Medulla oblongata (tissue), 1 donor: ENCODE measurements around the gene WDR72.
"Not testable (repeated sequence)": the region's sequence is repeated elsewhere in the genome, so short reads cannot be mapped to it uniquely, and the experiment has no call there.

Experiments used
- DNase-seq: peaks from one replicate; pipeline ENCODE4 v3.0.0-alpha.2; 2015; ENCODE audit errors: extremely low spot score

The WDR72 gene

DNA sequence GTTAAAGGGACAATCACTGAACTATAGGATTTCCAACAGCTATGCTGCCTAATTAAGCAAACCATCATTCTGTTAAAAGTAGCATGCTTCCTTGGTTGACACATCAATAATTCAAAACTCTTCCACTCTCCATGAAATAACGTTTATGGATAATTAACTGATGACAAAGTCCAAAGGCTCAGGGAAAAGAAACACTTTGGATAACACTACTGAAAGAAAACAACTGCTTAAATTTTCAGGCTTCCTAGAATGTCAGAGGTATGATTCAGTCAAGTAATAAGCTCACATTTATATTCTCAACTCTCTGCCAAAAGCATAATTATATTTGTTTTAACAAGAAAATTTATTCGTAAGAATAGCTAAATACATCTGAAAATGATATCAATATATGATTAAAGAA is 49.6 kb downstream of the WDR72 start:
- DNase-seq: no peak

DNA sequence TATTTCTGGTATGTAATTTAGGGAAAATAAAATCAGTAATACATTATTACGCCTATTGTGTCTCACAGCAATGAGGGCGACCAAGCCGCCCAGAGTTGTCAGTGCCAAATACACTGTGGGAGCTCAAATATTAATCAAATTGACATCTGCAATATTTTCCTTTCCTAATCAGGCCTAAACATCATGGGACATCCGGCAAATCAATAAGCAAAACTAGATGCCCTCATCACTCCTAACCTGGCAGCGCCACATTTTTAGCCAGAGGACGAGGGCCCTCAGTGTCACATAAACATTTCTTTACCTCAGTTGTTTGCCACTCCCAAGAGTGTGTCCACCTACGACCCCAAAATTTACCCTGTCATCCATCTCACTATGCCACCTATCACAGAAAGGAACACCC is 64.1 kb downstream of the WDR72 start:
- DNase-seq: no peak

DNA sequence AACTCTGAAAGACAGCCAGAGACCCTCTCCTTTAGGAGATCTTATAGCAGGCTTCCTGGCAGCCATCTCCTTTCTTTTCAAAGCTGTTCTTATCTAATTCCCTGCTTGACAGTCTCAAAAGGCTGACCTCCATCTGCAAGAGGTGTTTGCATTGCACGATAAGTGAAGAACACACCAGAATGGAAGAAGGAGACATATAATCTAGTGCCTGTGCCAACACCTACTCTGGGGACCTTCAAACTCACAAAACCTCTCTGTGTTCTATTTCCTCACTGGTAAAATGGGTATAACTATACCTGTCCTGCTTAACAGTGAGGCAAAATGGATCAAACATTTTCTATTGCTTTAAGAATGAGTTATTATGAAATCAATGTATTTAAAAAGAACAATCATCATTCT is 65.0 kb downstream of the WDR72 start:
- no peak for DNase-seq

DNA sequence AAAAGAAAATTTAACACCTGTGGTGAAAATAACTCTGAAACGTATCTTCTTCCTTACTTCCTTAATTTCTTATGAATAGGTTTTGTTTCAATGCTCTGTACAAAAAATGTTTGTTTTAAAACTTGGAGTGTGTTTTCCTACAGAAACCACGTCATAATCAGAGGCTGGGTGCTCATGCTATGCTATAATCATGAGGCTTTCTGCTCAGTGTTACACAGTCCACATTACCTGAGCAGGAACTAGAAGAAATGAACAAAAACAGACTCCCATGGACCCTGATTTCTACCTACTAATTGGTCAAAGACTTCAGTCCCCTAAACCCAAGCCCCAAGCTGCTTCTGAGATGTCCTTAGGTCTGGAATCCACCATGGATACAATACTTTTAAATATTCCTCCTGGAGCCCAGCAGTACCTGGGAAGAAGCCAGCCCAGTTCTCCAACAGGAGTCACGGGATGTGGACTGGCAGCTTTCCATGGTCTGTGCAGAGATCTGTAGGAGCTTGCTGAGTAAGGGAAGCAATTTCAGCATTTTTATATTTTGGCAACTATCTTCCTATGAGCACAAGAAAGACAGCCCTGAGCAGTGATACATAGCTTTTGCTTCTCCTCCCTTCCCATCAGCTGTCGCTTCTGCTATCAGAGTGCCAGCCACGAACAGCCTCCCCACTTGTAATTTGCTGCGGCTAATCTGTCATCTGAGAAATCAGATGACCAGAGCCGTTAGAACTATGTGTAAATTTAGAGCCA is 65.6 kb downstream of the WDR72 start:
- DNase-seq: peak; percentile 28

DNA sequence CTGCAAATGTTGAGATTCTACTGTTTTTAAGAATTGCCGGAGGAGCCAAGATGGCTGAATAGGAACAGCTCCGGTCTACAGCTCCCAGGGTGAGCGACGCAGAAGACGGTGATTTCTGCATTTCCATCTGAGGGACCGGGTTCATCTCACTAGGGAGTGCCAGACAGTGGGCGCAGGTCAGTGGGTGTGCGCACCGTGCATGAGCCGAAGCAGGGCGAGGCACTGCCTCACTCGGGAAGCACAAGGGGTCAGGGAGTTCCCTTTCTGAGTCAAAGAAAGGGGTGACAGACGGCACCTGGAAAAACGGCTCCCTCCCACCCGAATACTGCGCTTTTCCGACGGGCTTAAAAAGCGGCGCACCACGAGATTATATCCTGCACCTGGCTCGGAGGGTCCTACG is 75.3 kb downstream of the WDR72 start:
- DNase-seq: not testable (repeated sequence)

DNA sequence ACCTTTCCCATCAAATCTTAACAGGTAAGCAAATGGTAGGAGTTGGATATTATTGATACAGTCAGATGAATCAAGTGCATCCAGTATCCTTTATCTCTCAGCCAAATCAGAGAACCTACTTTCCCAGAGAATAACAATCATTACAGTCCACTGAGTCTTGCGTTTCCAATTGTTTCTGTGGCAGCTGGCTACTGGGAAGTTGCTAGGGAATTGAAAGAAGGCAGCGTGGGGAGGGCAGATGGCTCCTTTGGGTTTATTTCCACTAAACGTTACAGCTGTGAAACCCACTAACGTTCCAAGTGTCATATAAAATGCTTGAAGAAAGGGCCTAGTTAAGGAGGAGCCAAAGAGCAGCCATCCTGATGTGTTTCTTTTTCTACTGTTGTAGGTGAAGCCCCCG is 78.4 kb downstream of the WDR72 start:
- DNase-seq: no peak

DNA sequence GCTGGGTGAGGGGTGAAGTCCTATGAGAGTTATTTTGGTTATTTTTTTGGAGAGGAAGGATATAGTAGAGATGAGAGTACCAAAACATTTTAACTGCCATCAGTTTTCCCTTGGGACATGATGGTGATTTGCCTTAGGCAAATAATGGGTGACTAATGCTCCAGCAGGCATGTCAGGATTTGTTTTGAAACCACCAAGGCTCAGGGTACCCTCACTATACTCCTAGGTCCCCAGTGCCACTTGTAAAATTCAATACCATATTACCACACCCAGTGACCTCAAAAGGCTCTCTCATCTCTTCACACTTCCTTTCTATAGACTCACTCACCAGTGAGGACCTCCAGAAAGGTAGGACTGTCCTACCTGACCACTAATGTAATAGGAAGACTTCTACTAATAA is 83.6 kb downstream of the WDR72 start:
- no peak for DNase-seq

DNA sequence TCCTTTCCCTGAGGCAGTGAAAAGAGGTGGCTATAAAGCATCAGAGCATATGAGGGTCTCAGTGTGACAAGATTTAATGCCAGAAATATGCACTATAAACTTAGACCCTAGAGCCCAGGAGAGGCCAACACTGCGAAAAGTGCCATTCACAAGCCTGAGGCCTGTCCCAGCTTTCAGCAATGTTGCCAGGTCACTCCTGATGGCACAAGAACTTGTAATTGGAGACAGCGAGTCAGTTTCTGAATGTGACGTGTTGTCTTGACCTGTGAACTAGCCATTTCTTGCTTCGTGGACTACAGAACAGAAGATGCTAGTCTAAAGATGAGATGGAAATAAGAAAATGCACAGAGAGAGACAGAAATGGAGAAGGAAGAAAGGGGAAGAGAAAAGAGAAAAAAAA is 87.9 kb downstream of the WDR72 start:
- DNase-seq: no peak

DNA sequence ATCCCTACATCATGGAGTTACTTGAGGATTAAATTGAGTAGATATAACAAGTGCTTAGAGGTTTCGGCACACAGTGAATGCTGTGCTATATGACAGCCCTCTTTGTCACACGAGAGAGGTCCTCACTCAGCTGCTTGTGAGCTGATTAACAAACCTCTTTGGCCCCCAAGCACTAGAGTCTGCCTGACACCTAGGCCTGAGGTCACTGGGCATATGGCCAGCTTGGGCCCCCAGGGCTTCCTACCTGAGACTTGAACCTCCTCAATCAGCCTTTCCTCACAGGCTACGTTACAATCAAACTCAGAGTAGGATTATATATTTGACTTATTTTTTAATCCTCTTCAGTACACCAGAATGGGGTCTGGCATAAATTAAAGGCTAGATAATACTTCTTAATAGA is 88.8 kb downstream of the WDR72 start:
- DNase-seq: no peak

DNA sequence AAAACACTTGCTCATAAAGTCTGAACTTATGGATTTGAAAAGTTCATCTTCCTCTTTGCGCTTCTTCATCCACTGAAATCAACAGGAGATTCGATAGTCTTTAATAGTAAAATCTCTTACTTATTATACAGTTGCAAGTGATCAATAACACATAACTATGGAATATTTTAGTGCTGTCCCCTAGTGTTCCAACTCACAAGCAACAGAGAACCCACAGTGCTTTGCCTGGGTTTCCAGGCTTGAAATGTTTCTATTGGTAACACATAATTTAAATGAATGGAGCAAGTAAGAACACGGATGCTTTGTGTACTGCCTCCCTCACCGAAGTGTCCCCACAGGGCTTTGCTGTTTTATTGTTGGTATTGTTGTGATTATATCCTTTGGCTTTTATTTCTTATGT is 93.5 kb downstream of the WDR72 start:
- DNase-seq: peak; percentile 16

DNA sequence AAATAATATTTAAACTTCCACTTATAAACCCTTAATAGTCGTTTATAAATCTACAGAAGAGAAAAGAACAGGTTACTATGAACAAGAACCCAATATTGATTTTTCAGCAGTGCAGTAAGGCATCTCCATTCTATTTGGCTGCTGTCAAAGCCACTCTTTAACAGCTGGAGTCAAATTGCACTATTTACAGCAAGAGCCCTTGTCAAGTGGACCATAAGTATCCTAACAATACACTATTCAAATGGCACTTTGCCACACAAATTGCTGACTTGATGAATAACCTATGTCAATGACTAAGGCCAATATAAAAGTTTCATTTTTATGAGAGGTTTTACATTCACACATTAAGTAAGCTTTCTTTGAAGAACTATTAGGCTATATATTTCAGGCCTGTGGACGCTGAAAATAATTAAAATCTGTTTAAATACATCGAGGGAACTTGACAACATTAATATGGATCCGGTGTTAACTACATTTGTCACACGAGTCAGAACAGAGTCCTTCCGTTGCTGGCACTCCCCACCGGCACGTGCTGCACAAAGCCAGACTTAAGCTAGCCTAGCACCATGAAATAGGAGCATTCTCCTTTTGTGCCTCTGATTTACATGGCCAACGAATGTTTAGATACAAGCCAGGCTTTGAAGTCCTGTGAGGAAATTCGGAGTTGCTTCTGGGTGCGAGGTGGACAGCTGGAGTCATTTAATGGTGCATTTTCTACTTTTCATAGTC is 100.5 kb downstream of the WDR72 start:
- DNase-seq: no peak

DNA sequence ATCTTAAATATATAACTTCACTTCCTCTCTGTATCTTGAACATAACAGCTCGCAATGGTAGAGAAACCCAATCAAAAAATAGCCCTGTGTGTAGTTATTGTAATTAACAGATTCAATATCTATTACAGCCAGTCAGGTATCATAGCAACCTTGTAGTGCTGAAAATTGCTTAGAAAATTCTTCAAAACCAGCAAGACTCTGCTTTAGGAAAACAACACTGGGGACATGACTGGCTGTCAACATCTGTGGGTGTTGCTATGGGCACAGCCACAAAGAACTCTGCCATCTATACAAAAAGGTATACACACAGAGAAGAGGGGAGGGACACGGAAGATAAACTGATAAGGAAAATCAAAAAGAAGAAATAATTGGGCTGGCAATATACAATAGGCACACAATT is 101.2 kb downstream of the WDR72 start:
- DNase-seq: no peak

DNA sequence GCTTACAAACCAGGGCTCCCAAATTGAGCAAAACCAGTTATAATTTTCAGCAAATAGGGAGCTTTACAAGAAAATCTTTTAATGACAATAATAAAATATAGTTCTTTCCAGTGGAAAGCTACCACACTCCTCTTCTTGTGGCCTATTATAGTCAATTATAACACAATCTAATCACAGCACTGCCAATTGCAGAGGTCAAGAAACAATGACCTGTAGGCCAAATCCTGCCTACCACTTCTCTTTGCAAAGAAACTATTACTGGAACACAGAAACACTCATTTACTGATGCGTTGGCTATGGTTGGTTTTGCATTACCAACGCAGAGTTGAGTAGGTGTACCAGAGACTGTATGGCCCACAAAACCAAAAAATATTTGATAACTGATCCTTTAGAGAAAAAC is 110.5 kb downstream of the WDR72 start:
- DNase-seq: no peak

DNA sequence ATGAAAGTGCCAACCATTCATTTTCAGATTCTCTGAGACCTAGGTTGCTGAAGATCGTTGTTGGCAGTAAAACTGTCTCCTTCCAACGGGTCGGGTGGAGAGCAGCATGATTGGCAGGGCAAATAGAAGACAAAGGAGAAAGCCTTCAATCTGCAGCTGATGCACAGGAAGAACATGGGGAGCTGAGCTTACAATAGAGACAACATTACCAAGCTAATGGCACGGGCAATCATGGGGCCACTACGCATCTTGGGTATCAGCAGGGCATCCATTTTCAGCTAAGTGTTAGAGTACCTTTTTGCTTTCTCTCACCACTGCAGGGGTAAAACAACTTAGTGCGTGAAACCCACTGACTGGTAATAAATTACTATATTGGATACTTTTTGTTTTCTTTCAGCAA is 114.8 kb downstream of the WDR72 start:
- DNase-seq: no peak

DNA sequence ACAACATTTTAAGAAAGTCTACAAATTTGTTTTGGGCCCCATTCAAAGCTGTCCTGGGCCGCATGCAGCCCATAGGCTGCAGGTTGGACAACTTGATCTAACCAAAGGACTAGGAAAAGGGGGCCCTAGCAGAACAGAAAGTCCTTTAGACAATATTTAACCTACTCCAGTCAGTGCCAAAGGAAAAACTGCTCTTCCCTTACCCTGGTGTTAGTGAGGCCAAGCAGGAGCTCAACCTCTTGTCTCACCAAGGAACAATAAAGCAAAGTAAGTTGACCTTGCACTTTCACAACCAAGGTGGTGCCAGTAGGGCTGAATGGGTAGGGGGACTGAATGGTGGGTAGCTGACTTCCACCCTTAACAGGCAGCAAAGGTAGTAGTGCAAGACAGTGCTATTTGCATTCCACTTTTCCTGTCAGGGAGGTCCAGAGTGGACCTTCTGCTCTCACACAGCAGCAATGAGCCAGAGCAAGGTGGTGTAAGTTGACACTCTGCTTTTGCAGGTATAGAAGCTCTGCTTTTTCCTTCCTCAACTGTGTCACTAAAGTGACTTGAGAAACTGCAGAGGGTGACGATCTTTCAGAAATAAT is 124.9 kb downstream of the WDR72 start:
- DNase-seq: no peak

DNA sequence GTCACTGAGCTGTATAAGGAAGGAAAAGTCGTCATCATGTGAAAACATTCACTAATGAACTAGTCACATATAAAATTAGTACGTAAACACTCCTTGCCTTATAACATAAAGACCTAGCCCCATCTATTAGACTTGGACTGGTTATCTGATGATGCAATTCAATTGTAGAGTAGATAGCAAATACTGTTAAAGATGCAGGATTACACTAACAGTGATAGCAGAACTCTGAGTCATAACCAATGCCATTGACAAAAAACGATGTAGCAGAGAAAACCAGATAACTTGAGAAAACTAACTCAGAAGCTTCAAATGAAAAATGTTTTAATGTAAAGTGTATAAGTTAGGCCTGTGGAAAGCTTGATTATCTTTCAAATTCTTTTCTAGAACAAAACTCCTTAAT is 132.2 kb downstream of the WDR72 start:
- no peak for DNase-seq

DNA sequence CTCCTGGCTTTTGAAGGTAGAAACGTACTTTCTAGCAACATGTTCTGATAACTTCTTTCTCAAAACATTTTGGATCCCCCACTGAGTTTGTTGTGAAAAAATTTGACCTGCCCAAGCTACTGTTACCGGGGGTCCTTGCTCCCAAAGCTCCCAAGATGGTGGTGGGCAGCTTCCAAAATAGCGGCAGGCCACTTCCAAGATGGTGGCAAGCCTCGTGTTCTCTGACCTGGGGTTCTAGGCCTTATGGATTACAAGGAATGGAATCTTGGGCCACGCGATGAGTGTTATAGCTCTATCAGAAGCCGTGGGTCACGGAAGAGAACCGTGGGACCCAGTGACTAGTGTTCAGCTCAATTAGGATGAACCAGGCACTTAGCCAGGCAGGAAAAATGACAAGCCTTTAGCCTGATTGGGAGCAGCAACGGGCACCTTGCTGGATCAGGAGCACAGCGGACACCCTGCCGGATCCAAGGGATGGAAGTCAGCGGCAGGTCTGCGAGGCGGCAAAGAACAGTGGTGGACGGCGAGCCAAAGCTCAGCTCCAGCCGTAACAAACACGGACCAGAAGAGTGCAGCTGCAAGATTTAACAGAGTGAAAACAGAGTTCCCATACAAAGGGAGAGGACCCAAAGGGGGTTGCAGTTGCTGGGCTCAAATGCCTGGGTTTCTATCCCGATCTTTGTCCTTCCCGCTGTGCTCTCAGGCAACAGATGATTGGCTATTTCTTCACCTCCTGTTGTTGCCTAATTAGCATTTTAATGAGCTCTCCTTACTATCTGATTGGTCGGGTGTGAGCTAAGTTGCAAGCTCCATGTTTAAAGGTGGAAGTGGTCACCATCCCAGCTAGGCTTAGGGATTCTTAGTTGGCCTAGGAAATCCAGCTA is 133.3 kb downstream of the WDR72 start:
- no peak for DNase-seq

DNA sequence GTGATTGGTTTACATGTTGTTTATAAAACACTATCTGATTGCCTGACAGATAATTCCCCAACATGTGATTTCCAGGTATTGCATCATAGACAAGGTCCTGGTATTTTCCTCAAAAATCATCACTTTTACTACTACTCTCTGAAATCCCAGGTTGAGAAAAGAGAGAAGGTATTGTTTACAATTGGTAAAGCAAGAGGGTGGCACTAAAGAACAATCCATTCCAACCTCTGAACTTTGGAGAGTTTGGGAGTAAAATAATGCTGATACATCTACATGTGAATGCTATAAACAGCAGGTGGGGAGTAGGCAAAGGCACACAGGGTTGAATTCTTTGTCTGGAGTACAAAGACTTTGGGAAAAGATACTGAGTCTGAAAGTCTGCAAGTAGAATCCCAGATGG is 134.2 kb downstream of the WDR72 start:
- no peak for DNase-seq

DNA sequence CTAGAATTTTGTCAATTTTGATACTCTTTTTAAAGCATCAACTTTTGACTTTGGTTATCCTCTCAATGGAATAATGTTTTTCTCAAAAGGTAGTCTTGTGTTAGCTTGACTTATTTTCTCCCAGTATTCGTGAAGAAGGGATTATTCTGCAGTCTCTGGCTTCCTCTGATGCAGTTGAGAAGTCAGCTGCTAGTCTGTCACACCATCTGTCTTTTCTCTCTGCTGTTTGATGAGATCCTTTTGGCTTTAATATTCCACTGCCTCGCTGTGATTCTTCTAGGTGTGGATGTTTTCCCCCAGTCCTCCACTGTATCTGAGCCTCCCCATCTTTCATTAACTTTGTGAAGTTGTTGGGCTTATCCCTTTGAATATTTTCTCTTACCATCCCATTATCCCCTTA is 141.0 kb downstream of the WDR72 start:
- no peak for DNase-seq

DNA sequence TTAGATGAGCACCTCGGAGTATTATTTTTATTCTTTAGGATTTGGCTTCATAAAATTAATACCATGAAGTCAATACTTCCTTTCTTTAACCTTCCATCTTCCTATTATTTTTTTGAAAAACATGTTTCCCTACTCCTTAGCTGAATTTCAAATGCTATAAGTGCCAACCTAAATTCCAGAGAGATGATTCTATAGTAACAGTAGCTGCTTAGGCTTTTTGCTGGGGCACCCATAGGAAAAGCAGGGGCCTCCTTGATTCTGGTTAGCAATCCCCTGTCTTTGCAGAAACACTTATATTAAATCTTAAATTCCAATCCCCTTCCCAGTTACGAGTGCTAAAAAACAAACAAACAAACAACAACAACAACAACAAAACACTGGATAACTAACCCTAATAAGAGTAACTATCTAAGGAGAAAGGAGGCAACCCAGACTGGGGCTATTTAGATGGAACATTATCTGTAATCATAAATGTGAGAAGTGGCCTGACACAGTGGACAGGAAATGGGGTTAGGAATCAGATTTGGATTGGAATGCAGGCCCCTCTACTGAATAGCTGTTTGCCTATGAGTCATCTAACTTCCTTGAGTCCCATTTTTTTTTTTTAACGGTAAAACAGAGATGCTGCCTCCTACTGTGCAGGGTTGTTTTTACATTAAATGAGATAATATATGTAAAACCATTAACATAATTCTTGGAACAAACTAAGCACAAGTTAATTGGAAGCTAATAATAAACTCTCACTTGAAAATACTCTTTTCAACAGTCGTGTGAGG is 148.1 kb downstream of the WDR72 start:
- DNase-seq: no peak

DNA sequence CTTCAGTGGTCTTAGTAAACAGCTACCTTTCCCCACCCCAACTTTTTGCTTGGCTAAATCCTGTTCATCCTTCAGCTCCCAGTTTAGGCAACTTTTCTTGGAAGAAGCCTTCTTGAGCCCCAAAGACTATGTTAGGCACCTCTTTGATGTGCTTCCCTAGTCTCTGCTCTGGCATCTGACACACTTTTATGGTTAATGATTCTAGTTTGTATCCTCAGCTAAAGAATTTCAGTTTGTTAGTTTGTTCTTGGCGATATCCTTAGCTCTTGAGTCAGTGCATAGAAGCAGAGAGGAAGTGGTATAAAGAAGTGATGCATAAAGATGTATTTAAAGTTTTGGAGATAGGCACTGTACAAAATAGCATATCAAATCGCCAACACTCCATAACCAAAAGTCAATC is 168.4 kb downstream of the WDR72 start:
- no peak for DNase-seq
